H1 (cell line): ENCODE results near the gene PNLIP. TPM values are rescaled to one million over a fixed set of nuclear protein-coding genes. Genes with fewer than 3 reads are reported as not detected.

Experiments
- CTCF ChIA-PET: fragments of 300-600 bp; sonication (Branson Sonifier 250); formaldehyde crosslinking; loops from one replicate; lab custom pipeline; 2021; ENCODE audit not compliant: partially characterized antibody; lab: Charles Lee
- POLR2A ChIA-PET: fragments of 300-600 bp; sonication (Branson Sonifier 250); formaldehyde crosslinking; loops from one replicate; lab custom pipeline; 2021; ENCODE audit warnings: inconsistent platforms; ENCODE audit not compliant: partially characterized antibody; lab: Charles Lee
- DNase-seq, 2 experiments: peaks; one replicate each; pipeline versions ENCODE4 v3.0.0 to v3.0.0-alpha.2; 2010 to 2022; ENCODE audit warnings: low spot score in 2 of 2, low read depth in 1 of 2, mixed read lengths in 1 of 2
- FAIRE-seq: peaks from 2 replicates; lab custom pipeline; 2011; peaks lifted over from hg19 to GRCh38; lab: Jason Lieb, UNC
- H2AFZ ChIP-seq: 2 replicates; pipeline ENCODE4 v1.8.1; 2012; ENCODE audit warnings: low read length, inconsistent platforms
- H2AK5ac ChIP-seq: 2 replicates; pipeline ENCODE4 v1.6.1; 2013; ENCODE audit warnings: low read depth, low read length
- H2BK120ac ChIP-seq: replicated peaks from 2 replicates; pipeline ENCODE3; 2013; ENCODE audit warnings: low read depth, low read length, inconsistent platforms
- H2BK12ac ChIP-seq: 2 replicates; pipeline ENCODE4 v1.6.1; 2013; ENCODE audit warnings: low read depth, low read length
- H2BK15ac ChIP-seq: 2 replicates; pipeline ENCODE4 v1.6.1; 2013; ENCODE audit warnings: low read length
- H2BK20ac ChIP-seq: 2 replicates; pipeline ENCODE4 v1.6.1; 2013; ENCODE audit warnings: low read length
- H2BK5ac ChIP-seq: 2 replicates; pipeline ENCODE4 v1.6.1; 2013; ENCODE audit warnings: low read depth, low read length
- H3K14ac ChIP-seq: 2 replicates; pipeline ENCODE4 v1.6.1; 2013; ENCODE audit warnings: inconsistent platforms; ENCODE audit not compliant: insufficient read length
- H3K18ac ChIP-seq: 2 replicates; pipeline ENCODE4 v1.6.1; 2013; ENCODE audit warnings: low read length; ENCODE audit errors: extremely low read depth
- H3K23ac ChIP-seq: 2 replicates; pipeline ENCODE4 v1.6.1; 2013; ENCODE audit warnings: inconsistent platforms; ENCODE audit not compliant: insufficient read length
- H3K23me2 ChIP-seq: 2 replicates; pipeline ENCODE4 v1.6.1; 2013; ENCODE audit warnings: low read depth, low read length
- H3K27ac ChIP-seq: 2 replicates; pipeline ENCODE4 v1.6.1; 2011; ENCODE audit warnings: low read depth, low read length, inconsistent platforms
- H3K27me3 ChIP-seq, 4 experiments: replicated peaks in 1 of 4; 1 replicate in 1 of 4; 2 replicates in 3 of 4; pipeline versions ENCODE4 v1.6.1 to v1.8.1; 2011 to 2013; ENCODE audit warnings: low read length in 3 of 4, mild to moderate bottlenecking in 3 of 4, inconsistent platforms in 2 of 4, mixed read lengths in 2 of 4, moderate library complexity in 1 of 4; ENCODE audit not compliant: control insufficient read depth in 3 of 4, insufficient read depth in 3 of 4; ENCODE audit errors: extremely low read depth in 1 of 4
- H3K36me3 ChIP-seq, 4 experiments: 2 replicates each; pipeline versions ENCODE4 v1.6.1 to v1.8.1; 2011 to 2013; ENCODE audit warnings: mild to moderate bottlenecking in 4 of 4, low read length in 3 of 4, moderate library complexity in 2 of 4, control low read depth in 1 of 4, inconsistent platforms in 1 of 4; ENCODE audit not compliant: insufficient read depth in 4 of 4, control insufficient read depth in 2 of 4
- H3K4ac ChIP-seq: replicated peaks from 2 replicates; pipeline ENCODE3; 2013; ENCODE audit warnings: low read length, low read depth, mixed read lengths, inconsistent platforms; ENCODE audit not compliant: insufficient read length
- H3K4me1 ChIP-seq, 4 experiments: replicated peaks in 1 of 4; 1 replicate in 1 of 4; 2 replicates in 3 of 4; pipeline versions ENCODE4 v1.6.1 to v1.8.1; 2011 to 2013; ENCODE audit warnings: low read length in 3 of 4, inconsistent platforms in 2 of 4, mixed read lengths in 1 of 4; ENCODE audit not compliant: insufficient read depth in 4 of 4, control insufficient read depth in 3 of 4
- H3K4me2 ChIP-seq, 2 experiments: 2 replicates each; pipeline versions ENCODE4 v1.6.1 to v1.8.1; 2011 to 2013; ENCODE audit warnings: low read depth in 2 of 2, low read length in 2 of 2, control low read depth in 1 of 2, inconsistent platforms in 1 of 2, mild to moderate bottlenecking in 1 of 2; ENCODE audit not compliant: insufficient read depth in 1 of 2
- H3K4me3 ChIP-seq, 4 experiments: fragments of 200-600, 300-600 bp in 1 of 4; sonication (generic), shearing (Covaris generic), sonication (Bioruptor Twin) in 1 of 4; 2 replicates each; pipeline versions ENCODE4 v1.5.1 to v1.8.1; 2011 to 2016; ENCODE audit warnings: low read length in 4 of 4, low read depth in 3 of 4, control low read depth in 2 of 4, inconsistent platforms in 2 of 4, mild to moderate bottlenecking in 2 of 4, mixed read lengths in 1 of 4, moderate library complexity in 1 of 4; ENCODE audit not compliant: insufficient read depth in 2 of 4; ENCODE audit errors: extremely low read depth in 1 of 4
- H3K56ac ChIP-seq: replicated peaks from 2 replicates; pipeline ENCODE3; 2013; ENCODE audit warnings: low read depth, mild to moderate bottlenecking, mixed read lengths, low read length, inconsistent platforms; ENCODE audit not compliant: insufficient read length
- H3K79me1 ChIP-seq: 2 replicates; pipeline ENCODE4 v1.6.1; 2013; ENCODE audit warnings: low read depth, low read length, control low read depth
- H3K79me2 ChIP-seq, 2 experiments: 2 replicates each; pipeline versions ENCODE4 v1.6.1 to v1.8.1; 2012 to 2013; ENCODE audit warnings: low read length in 2 of 2, mild to moderate bottlenecking in 2 of 2, inconsistent platforms in 1 of 2; ENCODE audit not compliant: insufficient read depth in 2 of 2, control insufficient read depth in 1 of 2
- H3K9ac ChIP-seq, 4 experiments: replicated peaks in 1 of 4; 1 replicate in 1 of 4; 2 replicates in 3 of 4; pipeline versions ENCODE4 v1.6.1 to v1.8.1; 2011 to 2013; ENCODE audit warnings: low read depth in 3 of 4, low read length in 3 of 4, control low read depth in 2 of 4, mild to moderate bottlenecking in 2 of 4, moderate library complexity in 2 of 4, inconsistent platforms in 1 of 4; ENCODE audit errors: extremely low read depth in 1 of 4
- H3K9me3 ChIP-seq, 2 experiments: 2 replicates each; pipeline versions ENCODE4 v1.6.1 to v1.8.1; 2012 to 2013; ENCODE audit warnings: mild to moderate bottlenecking in 2 of 2, moderate library complexity in 2 of 2, control low read depth in 1 of 2, inconsistent platforms in 1 of 2, low read depth in 1 of 2, low read length in 1 of 2, mixed read lengths in 1 of 2; ENCODE audit not compliant: insufficient read depth in 2 of 2
- H4K20me1 ChIP-seq, 2 experiments: replicated peaks in 1 of 2; 2 replicates each; pipeline versions ENCODE3 to v1.8.1; 2011 to 2013; ENCODE audit warnings: inconsistent platforms in 2 of 2, low read length in 2 of 2, mild to moderate bottlenecking in 1 of 2; ENCODE audit not compliant: insufficient read depth in 2 of 2, control insufficient read depth in 1 of 2
- H4K5ac ChIP-seq: 2 replicates; pipeline ENCODE4 v1.6.1; 2013; ENCODE audit warnings: low read length, low read depth, mixed read lengths, inconsistent platforms; ENCODE audit not compliant: insufficient read length
- H4K8ac ChIP-seq: 2 replicates; pipeline ENCODE4 v1.8.0; 2013; ENCODE audit warnings: mild to moderate bottlenecking, moderate library complexity, low read length, inconsistent platforms; ENCODE audit not compliant: insufficient read depth; ENCODE audit errors: extremely low read depth
- H4K91ac ChIP-seq: replicated peaks from 2 replicates; pipeline ENCODE3; 2013; ENCODE audit warnings: low read length, mixed read lengths, inconsistent platforms; ENCODE audit not compliant: insufficient read length
- HDAC6 ChIP-seq: IDR thresholded peaks from one replicate; pipeline ENCODE4 v1.7.1; 2012; ENCODE audit warnings: low read depth, mild to moderate bottlenecking, inconsistent platforms, low read length, moderate library complexity
- SUZ12 ChIP-seq: fragments of 200-600 bp; sonication (generic); IDR thresholded peaks from 2 replicates; pipeline ENCODE4 v1.6.1; 2012; ENCODE audit warnings: mild to moderate bottlenecking, inconsistent platforms, low read length, moderate library complexity, mixed read lengths
- TCF12 ChIP-seq: IDR thresholded peaks from 2 replicates; pipeline ENCODE4 v1.6.1; 2011; ENCODE audit warnings: low read depth, mild to moderate bottlenecking, low read length
- WGBS, 2 experiments: shearing (Covaris generic) in 1 of 2; methylation state at CpG; one replicate each; pipeline versions ENCODE4 v1.1.6 to v1.1.7; 2013 to 2015; ENCODE audit warnings: low lambda C conversion rate in 2 of 2, mixed read lengths in 2 of 2, inconsistent platforms in 1 of 2, low coverage in 1 of 2, missing lambda C conversion rate in 1 of 2; ENCODE audit not compliant: insufficient replicate concordance in 2 of 2, insufficient coverage in 1 of 2, insufficient read length in 1 of 2; ENCODE audit errors: extremely low coverage in 1 of 2, missing lambda C conversion rate in 1 of 2; 5-methylcytosine and 5-hydroxymethylcytosine counted together
- polyA plus RNA-seq, 7 experiments: library from polyadenylated mRNA; depleted of rRNA in 3 of 7; stranded (reverse) in 5 of 7; unstranded in 2 of 7; fragments of >200 nt in 5 of 7; fragments of 200-250 nt in 2 of 7; gene quantifications; 1 replicate in 5 of 7; 2 replicates in 1 of 7; 4 replicates in 1 of 7; pipeline versions ENCODE4 v1.2.1 to v1.2.3, GENCODE V29; 2011 to 2013; ENCODE audit warnings: missing spikeins in 2 of 7, mixed read lengths in 2 of 7
- total RNA-seq: library from RNA; stranded (reverse); fragmentation: NEBNext Ultra II Directional; extraction: Animal tissue kit (Norgen Biotek cat#: 25700); gene quantifications from 2 replicates; pipeline ENCODE4 v1.2.1, GENCODE V29; 2021

The PNLIP gene
- total and polyA plus RNA-seq, 2 of the 8 experiments (the other 6 are each of a cell fraction or from before 2014, with no cell fraction given), result not detected

DNA sequence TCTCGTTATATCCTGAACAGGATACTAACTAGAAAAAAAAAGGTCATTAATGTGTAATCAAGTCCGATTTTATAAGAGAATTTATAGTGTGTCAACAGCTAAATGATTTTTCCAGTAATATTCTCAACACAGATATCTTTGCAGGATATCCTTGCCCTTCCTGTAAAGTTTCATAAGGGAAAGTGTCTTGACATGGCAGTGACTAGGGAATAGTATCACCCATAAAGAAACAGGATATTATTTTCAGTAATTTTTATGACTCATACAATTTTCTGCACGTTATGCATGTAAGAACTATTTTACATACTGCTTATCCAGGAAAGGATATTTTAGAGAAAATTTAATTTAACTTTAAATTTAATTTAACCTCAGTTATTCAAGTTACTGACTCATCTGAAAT lies 19.5 kb upstream of the PNLIP start:
- H4K91ac ChIP-seq, result no peak overlapping the region
- no peak overlapping the region for H3K4ac ChIP-seq
- no peaks in the 10 kb centered on the region for H4K20me1 ChIP-seq
- no peaks in the 10 kb centered on the region for H3K79me1 ChIP-seq
- H3K79me2 ChIP-seq, result no peaks in the 10 kb centered on the region
- H3K18ac ChIP-seq, result no peak overlapping the region
- no peak for DNase-seq
- no peak overlapping the region for H2AFZ ChIP-seq
- no peak overlapping the region for H3K4me3 ChIP-seq
- H3K27me3 ChIP-seq, result no peaks in the 10 kb centered on the region
- no peak overlapping the region for H3K14ac ChIP-seq
- no peak overlapping the region for H2BK120ac ChIP-seq
- H2BK15ac ChIP-seq, result no peak overlapping the region
- H3K9ac ChIP-seq, result no peak overlapping the region
- no peaks in the 10 kb centered on the region for H3K9me3 ChIP-seq
- no peak overlapping the region for H4K8ac ChIP-seq
- no peaks in the 10 kb centered on the region for H3K36me3 ChIP-seq
- H4K5ac ChIP-seq, result no peak overlapping the region
- POLR2A ChIA-PET, result no interaction called here
- CTCF ChIA-PET, result interaction anchor here (0.6 to 1.4 kb wide), 3 partner anchors 11 to 67 kb away, joined by 3 to 4 read pairs (median 3); no protein-coding TSS in a partner anchor
- no peak overlapping the region for H2BK20ac ChIP-seq
- FAIRE-seq, result no peak
- no peak overlapping the region for H2AK5ac ChIP-seq
- H3K4me1 ChIP-seq, result no peaks in the 10 kb centered on the region; a peak in 1 of 7 replicates
- no peak for TF ChIP-seq HDAC6
- no peak for TF ChIP-seq SUZ12
- no peak for TF ChIP-seq TCF12
- no peak overlapping the region for H3K27ac ChIP-seq
- WGBS, 2 experiments, result 79% methylated on average over 3 of the region's 3 CpGs; no CpG with 5 or more reads in 1 of the 2 experiments
- H3K56ac ChIP-seq, result no peak overlapping the region
- H3K4me2 ChIP-seq, result no peak overlapping the region
- H2BK12ac ChIP-seq, result no peak overlapping the region
- H3K23me2 ChIP-seq, result no peaks in the 10 kb centered on the region
- H3K23ac ChIP-seq, result no peak overlapping the region
- H2BK5ac ChIP-seq, result no peak overlapping the region
